ENCODE data around the gene DESI2.
"Not testable (repeated sequence)": the region's sequence is repeated elsewhere in the genome, so short reads cannot be mapped to it uniquely, and the experiment has no call there.

DNA sequence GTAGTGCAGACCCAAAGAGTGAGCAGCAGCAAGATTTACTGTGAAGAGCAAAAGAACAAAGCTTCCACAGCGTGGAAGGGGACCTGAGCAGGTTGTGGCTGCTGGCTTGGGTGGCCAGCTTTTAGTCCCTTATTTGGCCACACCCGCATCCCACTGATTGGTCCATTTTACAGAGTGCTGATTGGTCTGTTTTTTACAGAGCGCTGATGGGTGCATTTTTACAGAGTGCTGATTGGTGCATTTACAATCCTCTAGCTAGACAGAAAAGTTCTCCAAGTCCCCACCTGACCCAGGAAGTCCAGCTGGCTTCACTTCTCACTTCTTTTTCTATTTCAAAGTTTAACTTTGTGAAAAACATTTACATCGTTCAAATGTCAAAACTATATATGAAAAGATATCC lies 29.2 kb downstream of the DESI2 start:
- TF ChIP-seq, protein P1, sequence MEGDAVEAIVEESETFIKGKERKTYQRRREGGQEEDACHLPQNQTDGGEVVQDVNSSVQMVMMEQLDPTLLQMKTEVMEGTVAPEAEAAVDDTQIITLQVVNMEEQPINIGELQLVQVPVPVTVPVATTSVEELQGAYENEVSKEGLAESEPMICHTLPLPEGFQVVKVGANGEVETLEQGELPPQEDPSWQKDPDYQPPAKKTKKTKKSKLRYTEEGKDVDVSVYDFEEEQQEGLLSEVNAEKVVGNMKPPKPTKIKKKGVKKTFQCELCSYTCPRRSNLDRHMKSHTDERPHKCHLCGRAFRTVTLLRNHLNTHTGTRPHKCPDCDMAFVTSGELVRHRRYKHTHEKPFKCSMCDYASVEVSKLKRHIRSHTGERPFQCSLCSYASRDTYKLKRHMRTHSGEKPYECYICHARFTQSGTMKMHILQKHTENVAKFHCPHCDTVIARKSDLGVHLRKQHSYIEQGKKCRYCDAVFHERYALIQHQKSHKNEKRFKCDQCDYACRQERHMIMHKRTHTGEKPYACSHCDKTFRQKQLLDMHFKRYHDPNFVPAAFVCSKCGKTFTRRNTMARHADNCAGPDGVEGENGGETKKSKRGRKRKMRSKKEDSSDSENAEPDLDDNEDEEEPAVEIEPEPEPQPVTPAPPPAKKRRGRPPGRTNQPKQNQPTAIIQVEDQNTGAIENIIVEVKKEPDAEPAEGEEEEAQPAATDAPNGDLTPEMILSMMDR (IDR thresholded peaks at IDR 0.05; ENCODE audit: insufficient read depth, low read depth, low read length), result not testable (repeated sequence)
- not testable (repeated sequence) for TF ChIP-seq EZH2 (IDR thresholded peaks at IDR 0.05; ENCODE audit: insufficient read depth, low read length)
